NCI-H446 treated with DMSO at 0.1 percent for 48 hours (cell line): ENCODE results near the gene IL19.
"Not testable (repeated sequence)": the region's sequence is repeated elsewhere in the genome, so short reads cannot be mapped to it uniquely, and the experiment has no call there.

ENCODE experiments used
- DNase-seq: peaks from one replicate; lab custom pipeline; 2025; lab: John Stamatoyannopoulos, UW

IL19 gene

DNA sequence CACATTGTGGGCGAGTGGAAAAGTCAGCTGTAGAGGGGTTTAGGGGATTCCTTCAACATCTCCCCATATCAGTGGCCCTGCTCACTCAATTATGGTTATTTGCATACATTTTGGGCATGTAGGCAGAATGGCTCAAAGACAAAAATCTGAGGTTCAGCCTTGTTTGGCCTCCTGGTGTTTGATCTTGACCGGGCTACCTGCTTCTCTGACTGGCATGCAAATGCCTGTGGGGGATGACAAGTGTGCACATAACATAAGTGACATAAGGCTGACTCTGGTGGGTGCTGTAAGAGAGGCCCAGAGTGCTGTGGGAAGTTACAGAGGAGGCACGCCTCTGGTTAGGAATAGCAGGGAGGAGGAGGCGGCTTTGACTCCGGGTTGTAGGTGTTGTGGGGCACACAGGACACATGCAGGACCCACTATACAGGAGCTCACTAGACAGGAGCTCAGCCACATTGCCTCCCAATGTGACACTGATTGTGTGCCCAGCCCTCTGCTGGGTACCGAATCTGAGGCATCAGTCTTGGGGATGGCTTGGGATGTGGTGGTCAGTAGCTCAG is 29.4 kb upstream of the IL19 start:
- DNase-seq = no peak

- no peak for DNase-seq
Measured at GRCh38 chr1:206742719-206743383, 27.7 kb upstream of the IL19 start.

- no peak for DNase-seq
Measured at GRCh38 chr1:206744683-206745082, 25.9 kb upstream of the IL19 start.

- DNase-seq = no peak
Measured at GRCh38 chr1:206745301-206745700, 25.3 kb upstream of the IL19 start.

DNA sequence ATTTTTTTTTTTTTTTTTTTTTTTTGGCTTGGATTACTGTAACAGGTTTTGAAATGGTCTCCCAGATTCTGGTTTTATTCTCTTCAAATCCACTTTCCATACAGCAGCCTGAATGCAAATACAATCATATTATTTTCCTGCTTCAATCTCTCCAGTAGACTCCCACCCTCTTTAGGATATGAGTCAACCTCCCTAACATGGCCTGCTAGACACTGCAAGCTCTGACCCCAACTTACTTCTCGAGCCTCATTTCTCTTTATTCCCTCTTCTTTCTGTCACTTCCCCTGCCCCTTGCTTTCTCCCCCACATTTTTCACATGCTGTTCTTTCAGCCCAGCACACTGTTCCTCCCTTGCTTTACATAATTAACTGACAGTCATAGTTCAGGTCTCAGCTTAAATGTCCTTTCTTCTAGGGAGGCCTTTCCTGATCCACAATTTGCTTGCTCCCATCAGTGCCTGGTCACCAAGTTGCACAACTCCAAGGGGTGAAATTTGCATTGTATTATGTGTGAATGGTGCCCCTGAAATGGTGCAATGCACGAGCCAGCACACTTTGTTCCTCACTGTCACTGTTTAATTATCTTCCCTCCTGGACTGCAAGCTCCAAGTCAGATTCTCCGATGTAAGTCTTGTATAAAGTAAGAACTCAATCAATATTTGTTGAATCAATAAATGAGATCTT is 22.1 kb upstream of the IL19 start:
- DNase-seq = no peak

GRCh38 chr1:206751891-206752290 is 18.7 kb upstream of the IL19 start:
- no peak for DNase-seq

GRCh38 chr1:206752481-206752880 is 18.1 kb upstream of the IL19 start:
- DNase-seq = no peak

DNA sequence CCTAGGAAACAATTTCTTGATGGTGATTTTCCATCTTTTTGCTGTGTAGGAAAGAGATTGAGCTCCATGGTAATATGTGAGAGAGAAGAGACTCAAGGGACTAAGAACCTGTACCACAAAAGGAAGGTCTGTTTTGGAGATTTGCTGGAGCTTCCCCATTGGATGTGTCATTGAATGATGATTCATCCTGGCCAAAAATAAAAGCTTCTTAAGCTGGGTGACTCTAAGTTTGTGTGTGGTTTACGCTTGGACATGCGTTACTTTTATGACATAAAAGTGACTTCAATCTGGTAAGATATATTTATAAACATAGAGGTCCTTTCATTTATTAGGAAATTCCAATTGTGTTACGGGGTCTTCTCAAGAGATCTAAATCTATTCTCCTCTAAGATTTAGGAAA is 17.4 kb upstream of the IL19 start:
- no peak for DNase-seq

DNA sequence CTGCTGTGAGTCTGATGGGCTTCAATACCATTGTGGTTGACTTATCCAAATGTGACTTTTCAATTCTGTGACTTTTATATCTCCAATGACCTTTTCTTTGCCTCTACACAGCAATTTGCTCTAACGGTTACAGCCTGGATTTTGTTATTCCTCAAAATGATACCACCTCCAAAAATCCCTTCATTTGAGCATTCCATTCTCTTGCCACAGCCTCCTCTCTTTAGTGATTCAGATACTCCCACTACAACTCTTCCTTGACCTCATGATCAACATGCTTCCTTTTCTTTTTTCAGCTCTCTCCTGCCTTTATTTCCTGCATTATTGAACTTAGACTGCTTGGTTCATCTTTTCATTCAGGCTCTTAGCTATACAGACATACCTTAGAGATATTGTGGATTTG is 16.6 kb upstream of the IL19 start:
- no peak for DNase-seq

GRCh38 chr1:206757524-206758266 is 12.9 kb upstream of the IL19 start:
- no peak for DNase-seq

- DNase-seq = no peak
Measured at GRCh38 chr1:206760590-206760989, 10.0 kb upstream of the IL19 start.

GRCh38 chr1:206761159-206761768 is 9.3 kb upstream of the IL19 start:
- DNase-seq = no peak

- DNase-seq = not testable (repeated sequence)
Measured at GRCh38 chr1:206762741-206763364, 7.7 kb upstream of the IL19 start.

GRCh38 chr1:206765771-206766170 is 4.8 kb upstream of the IL19 start:
- DNase-seq = not testable (repeated sequence)

DNA sequence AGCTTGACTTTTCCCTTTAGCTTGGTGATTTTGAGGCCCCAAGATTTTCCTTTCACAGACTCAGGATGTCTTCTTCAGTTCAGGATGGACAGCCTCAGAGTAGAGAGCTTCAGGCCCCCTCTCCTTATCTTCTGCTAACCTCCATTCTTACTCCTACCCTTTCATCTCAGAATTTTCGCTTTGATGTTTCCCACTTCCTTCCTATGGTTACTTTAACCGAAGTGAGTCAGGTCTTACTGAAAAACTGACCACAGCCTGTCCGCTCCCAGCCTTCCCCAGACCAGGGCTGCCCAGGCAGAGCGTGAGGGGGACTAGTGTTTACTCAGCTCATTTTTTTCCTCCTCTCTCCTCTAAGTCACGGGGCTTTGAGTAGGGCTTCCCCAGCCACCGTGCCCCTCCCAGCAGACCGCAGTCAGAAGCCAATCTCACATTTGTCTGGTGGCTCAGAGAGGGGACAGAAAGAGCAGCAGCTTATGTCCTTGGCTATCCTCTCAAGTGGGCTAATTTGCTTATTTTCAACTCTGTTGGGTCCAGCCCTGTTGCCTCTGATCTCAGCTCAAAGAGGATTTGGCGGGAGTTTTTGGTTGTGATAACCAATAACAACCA is 4.2 kb upstream of the IL19 start:
- no peak for DNase-seq

GRCh38 chr1:206768472-206769303 is 1.9 kb upstream of the IL19 start:
- DNase-seq = no peak

- DNase-seq = no peak
Measured at GRCh38 chr1:206769304-206769731, 1.3 kb upstream of the IL19 start.

DNA sequence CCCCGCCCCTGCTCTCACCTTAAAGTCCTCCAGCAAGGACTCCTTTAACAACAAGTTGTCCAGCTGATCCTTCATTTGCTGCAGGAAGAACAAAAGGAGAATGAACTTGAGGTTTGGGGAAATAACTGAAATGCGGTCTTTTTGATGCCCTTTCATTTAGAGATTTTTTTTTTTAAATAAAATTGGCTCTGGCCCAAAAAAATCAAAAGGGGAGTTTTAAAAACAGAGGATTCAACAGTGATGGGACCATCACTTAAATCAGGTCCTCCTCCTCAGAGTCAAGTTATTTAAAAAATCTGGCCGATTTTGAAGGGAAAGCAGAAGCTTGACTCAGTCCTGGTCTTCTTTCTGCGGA is 742 bp downstream of the IL19 start:
- no peak for DNase-seq

DNA sequence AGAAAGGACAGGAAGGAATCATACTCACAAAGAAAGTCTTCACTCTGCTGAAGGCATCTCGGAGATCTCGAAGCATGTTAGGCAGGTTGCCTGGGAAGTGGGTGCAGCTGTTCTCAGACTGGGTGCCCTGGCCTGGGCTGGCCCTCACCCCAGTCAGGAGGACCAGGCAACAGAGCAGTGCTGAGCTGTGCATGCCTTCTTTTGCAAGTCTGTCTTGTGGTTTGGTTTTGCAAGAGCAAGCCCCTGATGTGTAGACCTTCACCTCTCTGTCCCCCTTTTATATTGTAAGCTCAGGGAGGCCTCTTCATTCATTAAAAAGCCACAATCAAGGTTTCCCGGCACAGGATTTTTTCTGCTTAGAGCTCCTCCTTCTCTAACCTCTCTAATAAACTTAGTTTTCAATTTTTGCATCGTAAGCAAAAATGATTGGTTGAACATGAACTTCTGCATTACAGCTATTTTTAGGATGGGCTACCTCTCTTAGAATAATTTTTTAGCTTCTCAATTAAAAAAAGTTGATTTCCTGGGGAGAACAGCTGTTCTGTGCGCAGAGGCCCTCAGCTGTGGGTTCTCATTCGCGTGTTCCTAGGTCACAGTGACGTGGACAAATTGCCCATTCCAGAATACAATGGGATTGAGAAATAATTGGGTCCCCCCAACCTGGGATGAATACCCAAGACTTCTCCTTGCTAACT is 1.8 kb downstream of the IL19 start, which contains the start of gene IL10:
TSS of gene IL10 (minus strand) at position 252 of the 695 bp plus-strand sequence. CDS start at position 193, 59 bp downstream.
- no peak for DNase-seq

- DNase-seq = no peak
Measured at GRCh38 chr1:206774093-206774492, 3.5 kb downstream of the IL19 start.
